GM13977 (cell line): Measurements from ENCODE around the gene LTBP1.

Source experiments
- DNase-seq: peaks from one replicate; pipeline ENCODE4 v3.0.0; 2012; ENCODE audit warnings: low spot score
- in situ Hi-C: fragments of 300-500 bp; cut with MboI; formaldehyde crosslinking; loops from one replicate; pipeline ENCODE4 v1.12.0; 2022; ENCODE audit warnings: low sequenced_read_pairs, low pct_unique_long_range_greater_than_20kb, mixed read lengths, inconsistent platforms; ENCODE audit not compliant: unreplicated experiment
- TF ChIP-seq, protein P1 (sequence below): IDR thresholded peaks from 2 replicates; pipeline ENCODE4 v1.5.1; 2012; ENCODE audit warnings: mild to moderate bottlenecking, control low read depth; ENCODE audit not compliant: insufficient read depth; ENCODE audit errors: extremely low read depth, missing control alignments

LTBP1 gene

DNA sequence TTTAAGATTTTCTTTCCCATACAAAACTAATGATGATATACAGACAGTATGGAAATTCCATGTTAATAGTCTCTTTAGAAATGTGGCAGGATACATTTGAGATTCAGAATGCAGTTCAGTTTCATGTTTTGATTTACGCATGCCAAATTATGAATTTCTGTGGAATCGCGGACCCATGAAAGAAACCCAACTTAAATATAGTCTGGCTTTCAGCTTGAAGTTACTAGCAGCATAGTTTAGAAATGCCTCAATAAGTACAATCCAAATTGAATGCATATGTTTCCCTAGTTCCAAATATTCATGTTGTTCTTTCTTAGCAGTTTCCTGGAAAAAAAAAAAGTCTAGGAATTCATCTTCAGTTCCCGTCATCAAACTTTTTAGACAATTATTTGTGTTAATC, 365.6 kb downstream of the LTBP1 start:
- in situ Hi-C loops = no loop called here
- TF ChIP-seq, protein P1, sequence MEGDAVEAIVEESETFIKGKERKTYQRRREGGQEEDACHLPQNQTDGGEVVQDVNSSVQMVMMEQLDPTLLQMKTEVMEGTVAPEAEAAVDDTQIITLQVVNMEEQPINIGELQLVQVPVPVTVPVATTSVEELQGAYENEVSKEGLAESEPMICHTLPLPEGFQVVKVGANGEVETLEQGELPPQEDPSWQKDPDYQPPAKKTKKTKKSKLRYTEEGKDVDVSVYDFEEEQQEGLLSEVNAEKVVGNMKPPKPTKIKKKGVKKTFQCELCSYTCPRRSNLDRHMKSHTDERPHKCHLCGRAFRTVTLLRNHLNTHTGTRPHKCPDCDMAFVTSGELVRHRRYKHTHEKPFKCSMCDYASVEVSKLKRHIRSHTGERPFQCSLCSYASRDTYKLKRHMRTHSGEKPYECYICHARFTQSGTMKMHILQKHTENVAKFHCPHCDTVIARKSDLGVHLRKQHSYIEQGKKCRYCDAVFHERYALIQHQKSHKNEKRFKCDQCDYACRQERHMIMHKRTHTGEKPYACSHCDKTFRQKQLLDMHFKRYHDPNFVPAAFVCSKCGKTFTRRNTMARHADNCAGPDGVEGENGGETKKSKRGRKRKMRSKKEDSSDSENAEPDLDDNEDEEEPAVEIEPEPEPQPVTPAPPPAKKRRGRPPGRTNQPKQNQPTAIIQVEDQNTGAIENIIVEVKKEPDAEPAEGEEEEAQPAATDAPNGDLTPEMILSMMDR = no peak
- no peak for DNase-seq

DNA sequence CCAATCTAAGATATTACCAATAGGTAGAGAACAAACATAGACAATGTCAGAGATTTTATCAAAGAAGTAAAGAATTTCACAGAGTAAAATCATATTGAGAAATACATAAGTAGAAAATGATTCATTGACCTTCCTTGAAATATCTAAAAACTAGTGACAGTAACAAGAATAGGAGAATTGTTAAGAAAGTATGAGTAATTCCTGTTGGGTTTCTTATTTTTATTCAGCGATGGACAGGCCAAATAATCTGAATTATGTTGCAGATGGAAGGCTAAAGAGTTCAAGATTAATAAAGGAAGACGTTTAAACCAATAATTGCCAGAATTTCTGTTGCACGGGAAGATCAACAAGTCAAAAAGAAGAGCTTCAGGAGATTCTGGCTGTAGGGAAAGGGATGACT, 366.3 kb downstream of the LTBP1 start:
- DNase-seq = no peak
- TF ChIP-seq, protein P1 = no peak
- in situ Hi-C loops = no loop called here

DNA sequence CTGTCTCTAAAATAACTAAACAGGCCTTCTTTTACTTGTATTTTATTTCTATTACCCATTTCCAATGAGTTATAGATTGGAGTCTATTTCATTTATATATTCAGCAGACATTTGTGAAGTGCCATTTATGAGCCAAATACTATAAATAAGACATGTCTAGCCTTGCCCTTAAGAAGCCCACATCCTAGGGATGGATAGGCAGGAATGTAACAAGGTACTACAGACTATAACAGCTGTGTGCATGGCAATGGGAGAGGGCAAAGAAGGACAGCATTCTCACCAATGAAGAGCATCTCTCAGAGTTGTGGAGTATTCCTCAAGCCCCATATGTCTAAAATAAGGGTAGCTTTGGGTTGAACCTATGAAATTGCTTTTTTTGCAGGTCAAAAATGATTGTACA, 367.8 kb downstream of the LTBP1 start:
- no peak for DNase-seq
- TF ChIP-seq, protein P1 = no peak
- in situ Hi-C loops = no loop called here

DNA sequence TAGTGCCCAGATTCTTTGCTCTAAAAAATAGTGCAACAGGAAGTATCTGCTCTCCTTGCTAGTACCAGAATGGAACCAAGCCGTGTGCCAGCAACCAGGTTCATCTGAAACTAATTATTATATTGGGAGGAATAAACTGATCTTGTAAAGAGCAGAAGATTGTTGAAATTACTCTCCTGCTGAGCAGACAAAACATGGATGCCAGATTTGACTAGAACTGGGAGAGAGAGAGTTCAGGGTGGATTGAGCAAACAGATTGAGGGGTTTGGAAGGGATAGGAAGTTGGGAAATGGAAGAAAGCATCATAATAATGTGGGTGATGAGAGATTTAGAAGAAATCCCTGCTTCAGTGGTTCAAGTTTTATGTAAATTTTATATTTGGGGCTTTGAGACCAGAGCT, 369.6 kb downstream of the LTBP1 start:
- TF ChIP-seq, protein P1 = no peak
- in situ Hi-C loops = no loop called here
- no peak for DNase-seq

DNA sequence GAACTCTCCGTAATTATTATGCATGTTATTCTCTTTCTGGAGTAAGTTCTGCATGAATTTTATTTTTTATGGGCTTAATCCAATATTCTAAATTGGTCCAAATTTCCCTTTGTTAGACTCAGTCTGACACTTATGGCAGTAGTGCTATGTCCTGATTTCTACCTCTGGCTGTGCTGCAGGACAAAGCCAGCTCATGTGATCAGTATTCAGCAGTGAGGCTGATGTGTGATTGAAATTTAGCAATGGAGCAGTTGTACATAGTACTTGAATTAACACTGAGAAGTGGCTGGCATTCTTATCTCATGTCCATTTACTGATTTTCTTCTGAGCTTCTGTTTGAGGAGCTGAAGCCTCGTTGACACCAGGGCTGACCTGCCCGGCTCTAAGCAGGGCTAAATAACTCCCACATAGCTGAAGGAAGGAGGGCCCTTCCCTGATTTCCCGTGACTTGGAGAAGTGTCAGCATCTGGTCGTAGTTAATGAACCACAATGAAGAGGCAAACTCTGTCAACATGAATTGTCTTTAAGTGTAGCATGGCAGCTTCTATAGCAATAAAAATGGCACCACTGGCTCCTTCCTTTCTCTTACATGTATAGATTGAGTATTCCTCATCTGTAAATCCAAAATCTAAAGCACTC, 370.7 kb downstream of the LTBP1 start:
- TF ChIP-seq, protein P1 = no peak
- no peak for DNase-seq
- in situ Hi-C loops = no loop called here

DNA sequence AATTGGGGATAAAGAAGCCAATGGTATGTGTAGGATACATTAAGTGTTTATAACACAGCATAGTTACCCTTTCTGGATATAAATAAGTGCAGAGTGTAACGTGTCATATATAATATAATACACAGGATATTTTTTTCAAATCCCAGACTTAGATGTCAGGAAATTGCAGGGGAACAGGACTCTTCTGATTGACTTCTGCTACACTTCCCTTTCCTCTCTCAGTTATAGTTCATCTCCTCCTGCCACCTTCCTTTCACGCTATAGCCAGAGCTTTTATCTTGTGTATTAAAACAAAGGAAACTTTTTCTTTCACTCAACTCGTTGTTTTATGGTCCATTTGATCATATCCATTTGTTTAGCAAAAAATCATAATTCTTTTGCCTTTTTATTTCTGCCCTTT, 371.7 kb downstream of the LTBP1 start:
- DNase-seq = no peak
- in situ Hi-C loops = no loop called here
- TF ChIP-seq, protein P1 = no peak
